T-helper 17 cell (primary cell): ENCODE measurements around the gene TRAPPC2. TPM values are rescaled to one million over a fixed set of nuclear protein-coding genes. Genes with fewer than 3 reads are reported as not detected.

Experiments
- ATAC-seq: fragments of 150-1000 bp; cut with Tn5 transposase; 2 replicates; pipeline ENCODE4 v1.10.0; 2021; ENCODE audit warnings: mild to moderate bottlenecking, moderate library complexity
- DNase-seq, 3 donors: peaks; one replicate each; pipeline versions ENCODE4 v3.0.0 to v3.0.0-alpha.2; 2020 to 2021
- H3K9me3 ChIP-seq: one replicate; pipeline ENCODE4 v1.7.0; 2013; ENCODE audit warnings: low read length, mild to moderate bottlenecking; ENCODE audit not compliant: control insufficient read depth, poor library complexity, severe bottlenecking
- H3K27ac Mint-ChIP-seq: one replicate; pipeline ENCODE4 v1.8.0; 2022; ENCODE audit warnings: mild to moderate bottlenecking, moderate library complexity, mixed read lengths
- H3K27me3 Mint-ChIP-seq: one replicate; pipeline ENCODE4 v1.8.0; 2022; ENCODE audit warnings: mixed read lengths
- H3K36me3 Mint-ChIP-seq: one replicate; pipeline ENCODE4 v1.8.0; 2022; ENCODE audit warnings: low read depth, mixed read lengths
- H3K4me1 Mint-ChIP-seq: one replicate; pipeline ENCODE4 v1.8.0; 2022; ENCODE audit warnings: mild to moderate bottlenecking, mixed read lengths
- H3K4me3 Mint-ChIP-seq: one replicate; pipeline ENCODE4 v1.8.0; 2022; ENCODE audit warnings: mild to moderate bottlenecking, moderate library complexity, mixed read lengths
- total RNA-seq, 4 donors: library from RNA in 2 of 4; stranded (reverse) in 2 of 4; gene quantifications; one replicate each; pipeline ENCODE4 v1.2.3 and lab custom pipeline; 2022 to 2026

The TRAPPC2 gene
- 10 to 100 TPM; 31.9 to 35.8 TPM for total RNA-seq
- 30.6 to 63.0 reads per million in 2 donors for total RNA-seq (lab: John Stamatoyannopoulos, UW)

GRCh38 chrX:13734278-13735172 lies at the start of gene TRAPPC2, which contains the start of gene OFD1:
TSS of gene TRAPPC2 (minus strand) at chrX:13734620. CDS start at chrX:13719963, 14,657 bp downstream.
TSS of gene OFD1 (plus strand) at chrX:13734748. CDS start at chrX:13735072, 324 bp downstream.
- peak; percentile 75 to 83 (median 80) for DNase-seq
- Mint-ChIP-seq H3K4me1 (peaks cover 31% of the 10 kb centered on the region), H3K27me3 (no peaks in the 10 kb centered on the region), H3K27ac (peak within 1 kb of the TSS; percentile 97), H3K36me3 (peaks cover 10% of the 10 kb centered on the region), H3K4me3 (peak within 1 kb of the TSS; percentile 95)
- peak; percentile 88 for ATAC-seq
- no peaks in the 10 kb centered on the region for H3K9me3 ChIP-seq

DNA sequence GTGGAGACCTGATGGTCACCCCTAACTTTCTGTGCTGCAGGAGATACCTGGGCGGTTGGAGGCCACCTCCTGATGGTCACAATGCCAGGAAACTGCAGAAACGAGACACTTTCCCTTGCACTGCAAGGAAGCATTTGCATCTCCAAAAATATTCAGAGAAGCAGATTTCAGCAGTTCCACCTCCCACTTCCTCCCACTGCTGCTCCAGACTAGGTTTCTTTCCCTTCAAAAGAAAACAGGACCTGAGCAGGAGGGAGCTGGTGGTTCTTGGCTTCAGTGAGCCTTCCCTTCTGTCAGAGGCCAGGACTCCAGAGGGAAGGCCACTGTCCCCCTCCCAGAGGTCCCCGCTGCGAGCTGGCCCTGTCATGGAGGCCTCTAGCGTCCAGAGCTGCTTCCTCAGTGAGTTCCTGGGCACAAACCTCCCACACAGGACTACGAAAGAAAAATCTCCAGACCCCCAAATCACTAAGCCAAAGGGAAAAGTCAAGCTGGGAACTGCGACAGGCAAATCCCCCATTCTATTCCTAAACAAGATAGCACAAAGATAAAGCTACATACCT lies 46.5 kb upstream of the TRAPPC2 start:
- Mint-ChIP-seq H3K4me1 (no peaks in the 10 kb centered on the region), H3K27me3 (no peaks in the 10 kb centered on the region), H3K4me3 (no peak overlapping the region), H3K36me3 (no peaks in the 10 kb centered on the region), H3K27ac (no peak overlapping the region)
- ATAC-seq (no peak), DNase-seq (no peak)
- no peaks in the 10 kb centered on the region for H3K9me3 ChIP-seq

GRCh38 chrX:13778916-13779315 lies 44.5 kb upstream of the TRAPPC2 start:
- no peaks in the 10 kb centered on the region for H3K36me3 Mint-ChIP-seq
- no peak overlapping the region for H3K4me3 Mint-ChIP-seq
- DNase-seq (no peak), ATAC-seq (no peak)
- H3K9me3 ChIP-seq = no peaks in the 10 kb centered on the region
- no peaks in the 10 kb centered on the region for H3K4me1 Mint-ChIP-seq
- no peak overlapping the region for H3K27ac Mint-ChIP-seq
- no peaks in the 10 kb centered on the region for H3K27me3 Mint-ChIP-seq

DNA sequence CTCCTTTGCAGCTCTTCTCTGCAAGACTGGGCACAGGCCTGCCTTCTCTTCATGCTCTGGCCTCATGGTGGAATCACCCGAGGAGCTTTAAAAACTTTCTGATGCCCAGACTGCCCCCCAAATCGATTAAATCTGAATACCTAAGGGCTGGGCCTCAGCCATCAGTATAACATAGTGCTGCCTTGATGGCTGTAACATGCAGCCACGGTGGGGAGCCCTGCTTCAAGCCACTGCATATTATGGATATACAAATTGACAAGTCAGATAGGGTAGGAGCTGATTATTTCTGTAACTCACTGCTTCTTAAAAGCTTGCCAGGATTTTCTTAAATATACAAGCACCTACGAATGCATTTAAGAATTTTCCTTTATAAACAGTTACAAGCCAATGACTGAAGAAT lies 42.0 kb upstream of the TRAPPC2 start:
- H3K27me3 Mint-ChIP-seq = no peaks in the 10 kb centered on the region
- H3K4me3 Mint-ChIP-seq = no peak overlapping the region
- no peak for DNase-seq
- peaks cover 3% of the 10 kb centered on the region for H3K4me1 Mint-ChIP-seq
- H3K36me3 Mint-ChIP-seq = no peaks in the 10 kb centered on the region
- ATAC-seq = no peak
- no peaks in the 10 kb centered on the region for H3K9me3 ChIP-seq
- no peak overlapping the region for H3K27ac Mint-ChIP-seq

- H3K36me3 Mint-ChIP-seq = no peaks in the 10 kb centered on the region
- H3K27me3 Mint-ChIP-seq = no peaks in the 10 kb centered on the region
- H3K4me1 Mint-ChIP-seq = peaks cover 3% of the 10 kb centered on the region
- H3K27ac Mint-ChIP-seq = no peak overlapping the region
- H3K4me3 Mint-ChIP-seq = no peak overlapping the region
- ATAC-seq (no peak), DNase-seq (no peak)
- no peaks in the 10 kb centered on the region for H3K9me3 ChIP-seq
These were observed 41.4 kb upstream of the TRAPPC2 start for GRCh38 chrX:13775837-13776236.

- ATAC-seq = no peak
- H3K27ac Mint-ChIP-seq = no peak overlapping the region
- H3K9me3 ChIP-seq = no peaks in the 10 kb centered on the region
- H3K27me3 Mint-ChIP-seq = no peaks in the 10 kb centered on the region
- no peak for DNase-seq
- H3K4me3 Mint-ChIP-seq = no peak overlapping the region
- H3K36me3 Mint-ChIP-seq = no peaks in the 10 kb centered on the region
- H3K4me1 Mint-ChIP-seq = peaks cover 5% of the 10 kb centered on the region
These were observed 40.3 kb upstream of the TRAPPC2 start for GRCh38 chrX:13774696-13775095.

DNA sequence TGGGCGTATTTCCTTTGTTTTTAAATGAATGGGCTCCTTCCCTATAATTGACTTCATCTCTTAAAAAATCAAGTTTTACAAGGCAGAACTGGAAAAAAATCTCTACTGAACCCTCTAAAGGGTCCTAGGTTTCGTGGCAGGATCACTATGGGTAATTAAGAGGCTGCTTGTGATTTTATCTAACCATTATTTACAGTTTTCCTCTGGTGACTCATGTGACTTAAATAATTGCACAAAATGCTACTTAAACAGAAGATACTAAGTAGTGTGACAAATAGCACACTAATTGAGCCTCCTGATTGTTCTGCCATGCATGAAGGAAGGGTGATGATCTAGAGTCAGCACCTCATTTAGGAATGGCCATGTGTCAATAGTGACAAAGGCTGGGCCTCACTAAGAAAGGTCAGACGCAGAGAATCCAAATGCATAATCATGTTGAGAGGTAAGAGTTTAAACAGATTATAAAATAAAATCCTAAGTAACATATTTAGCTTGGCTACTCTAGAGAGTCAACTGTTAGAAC lies 35.7 kb upstream of the TRAPPC2 start:
- H3K27ac Mint-ChIP-seq = peak overlapping the region; percentile 56
- no peaks in the 10 kb centered on the region for H3K27me3 Mint-ChIP-seq
- no peak overlapping the region for H3K4me3 Mint-ChIP-seq
- ATAC-seq (no peak), DNase-seq (no peak)
- peaks cover 14% of the 10 kb centered on the region for H3K4me1 Mint-ChIP-seq
- peaks cover 2% of the 10 kb centered on the region for H3K36me3 Mint-ChIP-seq
- no peaks in the 10 kb centered on the region for H3K9me3 ChIP-seq

DNA sequence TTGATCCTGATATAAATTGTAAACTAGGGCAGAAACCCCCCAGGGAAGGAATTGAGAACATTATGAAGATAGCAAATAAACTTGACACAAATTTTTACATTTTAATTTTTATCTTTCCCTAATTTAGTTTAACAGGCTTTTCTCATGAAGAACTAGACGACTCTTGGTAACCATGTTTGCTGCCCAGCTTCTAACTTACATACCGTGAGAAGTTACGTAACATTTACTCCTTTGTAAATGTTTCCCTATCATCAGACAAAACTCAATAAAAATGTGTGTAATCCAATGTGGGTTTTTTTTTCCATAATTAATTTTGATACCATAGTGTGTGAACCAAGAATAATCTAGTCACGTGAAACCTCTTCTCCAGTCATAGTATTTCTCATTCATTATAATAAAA lies 34.5 kb upstream of the TRAPPC2 start:
- ATAC-seq (no peak), DNase-seq (no peak)
- Mint-ChIP-seq H3K4me1 (peaks cover 14% of the 10 kb centered on the region), H3K4me3 (no peak overlapping the region), H3K36me3 (peaks cover 2% of the 10 kb centered on the region), H3K27ac (no peak overlapping the region), H3K27me3 (no peaks in the 10 kb centered on the region)
- H3K9me3 ChIP-seq = no peaks in the 10 kb centered on the region

- ATAC-seq (no peak), DNase-seq (no peak)
- Mint-ChIP-seq H3K4me3 (no peak overlapping the region), H3K36me3 (peaks cover 2% of the 10 kb centered on the region), H3K27me3 (no peaks in the 10 kb centered on the region), H3K4me1 (peaks cover 9% of the 10 kb centered on the region), H3K27ac (no peak overlapping the region)
- H3K9me3 ChIP-seq = no peaks in the 10 kb centered on the region
These were observed 30.3 kb upstream of the TRAPPC2 start for GRCh38 chrX:13764765-13765164.

GRCh38 chrX:13764281-13764680 lies 29.9 kb upstream of the TRAPPC2 start:
- ATAC-seq = no peak
- no peak for DNase-seq
- H3K27ac Mint-ChIP-seq = no peak overlapping the region
- H3K9me3 ChIP-seq = no peaks in the 10 kb centered on the region
- H3K4me1 Mint-ChIP-seq = peaks cover 9% of the 10 kb centered on the region
- H3K27me3 Mint-ChIP-seq = no peaks in the 10 kb centered on the region
- H3K36me3 Mint-ChIP-seq = peaks cover 2% of the 10 kb centered on the region
- no peak overlapping the region for H3K4me3 Mint-ChIP-seq

GRCh38 chrX:13763489-13763888 lies 29.1 kb upstream of the TRAPPC2 start:
- no peaks in the 10 kb centered on the region for H3K9me3 ChIP-seq
- ATAC-seq = no peak
- peaks cover 2% of the 10 kb centered on the region for H3K36me3 Mint-ChIP-seq
- H3K4me1 Mint-ChIP-seq = peaks cover 9% of the 10 kb centered on the region
- H3K27ac Mint-ChIP-seq = no peak overlapping the region
- H3K27me3 Mint-ChIP-seq = no peaks in the 10 kb centered on the region
- H3K4me3 Mint-ChIP-seq = no peak overlapping the region
- no peak for DNase-seq

- no peaks in the 10 kb centered on the region for H3K9me3 ChIP-seq
- Mint-ChIP-seq H3K4me1 (peaks cover 8% of the 10 kb centered on the region), H3K27me3 (no peaks in the 10 kb centered on the region), H3K4me3 (no peak overlapping the region), H3K27ac (no peak overlapping the region), H3K36me3 (peaks cover 5% of the 10 kb centered on the region)
- ATAC-seq = no peak
- no peak for DNase-seq
These were observed 27.4 kb upstream of the TRAPPC2 start for GRCh38 chrX:13761606-13762414.

DNA sequence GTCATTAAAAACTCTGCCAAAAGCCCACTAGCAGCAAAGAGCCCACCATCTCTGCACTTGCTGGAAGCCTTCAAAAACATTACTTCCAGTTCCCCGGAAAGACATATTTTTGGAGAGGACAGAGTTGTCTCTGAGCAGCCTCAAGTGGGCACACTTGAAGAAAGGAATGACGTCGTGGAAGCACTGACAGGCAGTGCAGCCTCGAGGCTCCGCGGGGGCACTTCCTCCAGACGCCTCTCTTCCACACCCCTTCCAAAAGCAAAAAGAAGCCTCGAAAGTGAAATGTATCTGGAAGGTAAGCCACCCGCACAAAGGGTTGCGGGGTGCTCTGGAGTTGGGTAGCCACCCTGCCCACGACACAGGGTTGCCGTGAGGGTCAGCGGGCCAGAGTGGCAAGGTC lies 26.0 kb upstream of the TRAPPC2 start:
- Mint-ChIP-seq H3K36me3 (peaks cover 2% of the 10 kb centered on the region), H3K27ac (no peak overlapping the region), H3K4me1 (peaks cover 2% of the 10 kb centered on the region), H3K4me3 (no peak overlapping the region), H3K27me3 (no peaks in the 10 kb centered on the region)
- DNase-seq (no peak), ATAC-seq (no peak)
- no peaks in the 10 kb centered on the region for H3K9me3 ChIP-seq
